GM12872 (cell line): ENCODE measurements around the gene CSRNP2.

ENCODE experiments used
- CTCF ChIP-seq: IDR thresholded peaks from 3 replicates; pipeline ENCODE4 v1.5.1; 2011; ENCODE audit warnings: low read depth, mild to moderate bottlenecking, low read length, moderate library complexity; ENCODE audit not compliant: insufficient read depth

Gene CSRNP2

GRCh38 chr12:51076236-51076930 is 7.0 kb downstream of the CSRNP2 start:
- no peak for TF ChIP-seq CTCF

GRCh38 chr12:51075390-51075789 is 8.0 kb downstream of the CSRNP2 start:
- no peak for TF ChIP-seq CTCF

GRCh38 chr12:51071663-51072062 is 11.7 kb downstream of the CSRNP2 start:
- no peak for TF ChIP-seq CTCF

- TF ChIP-seq CTCF: no peak
These were observed 13.4 kb downstream of the CSRNP2 start for GRCh38 chr12:51070004-51070403.

- TF ChIP-seq CTCF: no peak
These were observed 15.6 kb downstream of the CSRNP2 start for GRCh38 chr12:51067771-51068170.

GRCh38 chr12:51067229-51067628 is 16.2 kb downstream of the CSRNP2 start:
- TF ChIP-seq CTCF: no peak

GRCh38 chr12:51065530-51065929 is 17.9 kb downstream of the CSRNP2 start:
- TF ChIP-seq CTCF: no peak
